HCT116 (cell line): ENCODE measurements around the gene BMP2K. TPM values are rescaled to one million over a fixed set of nuclear protein-coding genes. Genes with fewer than 3 reads are reported as not detected.

Source experiments
- ATAC-seq: fragments of 200-7000 bp; cut with Tn5 transposase; 2 replicates; pipeline ENCODE4 v1.9.1; 2020; ENCODE audit warnings: mild to moderate bottlenecking, moderate library complexity
- BruUV-seq: library from RNA; stranded (reverse); fragments of 400-500 nt; replicated peaks from 2 replicates; lab custom pipeline; 2021; lab: Mats Ljungman, UMichigan
- CTCF ChIA-PET: fragments of 300-600 bp; sonication (Branson Sonifier 250); formaldehyde crosslinking; loops from one replicate; lab custom pipeline; 2021; ENCODE audit warnings: antibody characterized with exemption; lab: Charles Lee
- POLR2A ChIA-PET: fragments of 300-600, 350-600 bp; sonication (Branson Sonifier 250); formaldehyde crosslinking; loops from one replicate; lab custom pipeline; 2021; ENCODE audit warnings: antibody characterized with exemption; lab: Charles Lee
- RAD21 ChIA-PET, 2 experiments: fragments of 300-600 bp; sonication (Branson Sonifier 250); formaldehyde crosslinking; loops; one replicate each; lab custom pipeline; 2023; ENCODE audit warnings: low total read pairs in 2 of 2; ENCODE audit not compliant: uncharacterized antibody in 2 of 2, unreplicated experiment in 2 of 2, low non-redundant PET in 1 of 2; lab: Charles Lee
- DNase-seq: peaks from one replicate; pipeline ENCODE4 v3.0.0-alpha.2; 2010; ENCODE audit warnings: low read depth, low spot score
- H2AFZ ChIP-seq: fragments of 200-600 bp; shearing (Covaris generic), sonication (generic); 2 replicates; pipeline ENCODE4 v1.6.1; 2017; ENCODE audit warnings: low read depth, mixed run types, mixed read lengths, antibody characterized with exemption, low read length; ENCODE audit not compliant: poor library complexity, severe bottlenecking
- H3K27ac ChIP-seq: 2 replicates; pipeline ENCODE4 v1.5.1; 2012; ENCODE audit warnings: low read depth, low read length
- H3K27me3 ChIP-seq: fragments of 200-600 bp; sonication (generic); 2 replicates; pipeline ENCODE4 v1.6.1; 2016; ENCODE audit warnings: mixed run types, low read length, mixed read lengths; ENCODE audit not compliant: insufficient read depth
- H3K36me3 ChIP-seq, 2 experiments: fragments of 200-500 bp in 1 of 2; fragments of 200-600 bp in 1 of 2; sonication (Bioruptor generic) in 1 of 2; sonication (generic) in 1 of 2; 2 replicates each; pipeline versions ENCODE4 v1.5.1 to v1.6.1; 2014 to 2016; ENCODE audit warnings: low read length in 2 of 2, inconsistent platforms in 1 of 2, mixed read lengths in 1 of 2, mixed run types in 1 of 2; ENCODE audit not compliant: insufficient read depth in 2 of 2, control insufficient read depth in 1 of 2
- H3K4me1 ChIP-seq, 2 experiments: fragments of 200-600 bp in 1 of 2; sonication (generic) in 1 of 2; 2 replicates each; pipeline versions ENCODE4 v1.5.1 to v1.6.1; 2012 to 2017; ENCODE audit warnings: low read length in 2 of 2, inconsistent platforms in 1 of 2, mild to moderate bottlenecking in 1 of 2, mixed read lengths in 1 of 2, mixed run types in 1 of 2, moderate library complexity in 1 of 2; ENCODE audit not compliant: insufficient read depth in 2 of 2, control insufficient read depth in 1 of 2
- H3K4me2 ChIP-seq: fragments of 200-600 bp; sonication (generic); 2 replicates; pipeline ENCODE4 v1.6.1; 2017; ENCODE audit warnings: mixed run types, low read length, mixed read lengths
- H3K4me3 ChIP-seq, 2 experiments: fragments of 200-600 bp in 1 of 2; sonication (generic) in 1 of 2; replicated peaks in 1 of 2; 2 replicates each; pipeline ENCODE4 v1.5.1; 2011 to 2016; ENCODE audit warnings: low read length in 2 of 2, control low read depth in 1 of 2, low read depth in 1 of 2, mild to moderate bottlenecking in 1 of 2, mixed read lengths in 1 of 2, mixed run types in 1 of 2
- H3K79me2 ChIP-seq: fragments of 200-600 bp; sonication (generic); 2 replicates; pipeline ENCODE4 v1.6.1; 2017; ENCODE audit warnings: mild to moderate bottlenecking, mixed run types, low read length, moderate library complexity, mixed read lengths; ENCODE audit not compliant: insufficient read depth
- H3K9ac ChIP-seq: fragments of 200-600 bp; sonication (generic); 2 replicates; pipeline ENCODE4 v1.6.1; 2016; ENCODE audit warnings: low read length, mixed read lengths
- H3K9me2 ChIP-seq: fragments of 200-600 bp; sonication (generic), shearing (Covaris generic); 2 replicates; pipeline ENCODE4 v1.6.1; 2017; ENCODE audit warnings: mixed run types, mild to moderate bottlenecking, moderate library complexity; ENCODE audit not compliant: insufficient read depth
- H3K9me3 ChIP-seq, 2 experiments: fragments of 200-500 bp in 1 of 2; fragments of 200-600 bp in 1 of 2; sonication (Bioruptor generic) in 1 of 2; sonication (generic) in 1 of 2; 2 replicates each; pipeline ENCODE4 v1.6.1; 2014 to 2017; ENCODE audit warnings: low read length in 2 of 2, mixed read lengths in 2 of 2, inconsistent platforms in 1 of 2, low read depth in 1 of 2, mild to moderate bottlenecking in 1 of 2, mixed run types in 1 of 2, moderate library complexity in 1 of 2; ENCODE audit not compliant: control insufficient read depth in 1 of 2, insufficient read depth in 1 of 2
- H4K20me1 ChIP-seq: fragments of 200-600 bp; sonication (generic), shearing (Covaris generic); 2 replicates; pipeline ENCODE4 v1.6.1; 2017; ENCODE audit warnings: mixed run types, mild to moderate bottlenecking, moderate library complexity; ENCODE audit not compliant: insufficient read depth
- CTCF ChIP-seq, 3 experiments: fragments of 200-600 bp in 1 of 3; sonication (generic) in 1 of 3; IDR thresholded peaks in 2 of 3; conservative IDR thresholded peaks in 1 of 3; 2 replicates each; pipeline ENCODE4 v1.5.1; 2012 to 2017; ENCODE audit warnings: low read depth in 2 of 3, low read length in 2 of 3, antibody characterized with exemption in 1 of 3, borderline replicate concordance in 1 of 3, control low read depth in 1 of 3, mild to moderate bottlenecking in 1 of 3, mixed read lengths in 1 of 3, mixed run types in 1 of 3, moderate library complexity in 1 of 3; ENCODE audit not compliant: insufficient read depth in 1 of 3
- ELF1 ChIP-seq: IDR thresholded peaks from 2 replicates; pipeline ENCODE4 v1.6.1; 2012; ENCODE audit warnings: low read depth, borderline replicate concordance
- EZH2phosphoT487 ChIP-seq: fragments of 200-600 bp; IDR thresholded peaks from 2 replicates; pipeline ENCODE4 v1.6.1; 2018; ENCODE audit warnings: antibody characterized with exemption, borderline replicate concordance
- JUND ChIP-seq: IDR thresholded peaks from 2 replicates; pipeline ENCODE4 v1.6.1; 2012
- POLR2A ChIP-seq: IDR thresholded peaks from 2 replicates; pipeline ENCODE4 v1.7.0; 2011; ENCODE audit warnings: borderline replicate concordance; ENCODE audit not compliant: insufficient read depth, insufficient read length; ENCODE audit errors: extremely low read depth
- POLR2AphosphoS5 ChIP-seq: IDR thresholded peaks from 2 replicates; pipeline ENCODE4 v1.6.1; 2011; ENCODE audit warnings: mild to moderate bottlenecking, low read depth, low read length, moderate library complexity
- SRF ChIP-seq: IDR thresholded peaks from 2 replicates; pipeline ENCODE4 v1.6.1; 2012; ENCODE audit warnings: low read depth
- TCF7L2 ChIP-seq: IDR thresholded peaks from 2 replicates; pipeline ENCODE4 v1.7.0; 2011; ENCODE audit warnings: borderline replicate concordance, inconsistent platforms; ENCODE audit not compliant: insufficient read depth, insufficient read length; ENCODE audit errors: extremely low read depth
- ZFX ChIP-seq: fragments of 450-650 bp; IDR thresholded peaks from 2 replicates; pipeline ENCODE4 v1.6.1; 2017
- ZNF274 ChIP-seq: fragments of 200-500 bp; sonication (Bioruptor generic); IDR thresholded peaks from 2 replicates; pipeline ENCODE4 v1.6.1; 2014; ENCODE audit warnings: mild to moderate bottlenecking, low read depth, low read length, inconsistent platforms
- intact Hi-C: fragments of 100-400 bp; cut with micrococcal nuclease; formaldehyde crosslinking; loops from 2 replicates; pipeline ENCODE4 v1.10.0; 2022
- total RNA-seq: library from RNA; stranded (reverse); gene quantifications from one replicate; pipeline ENCODE4 v1.2.1, GENCODE V29; 2021; ENCODE audit not compliant: unreplicated experiment
- TF ChIP-seq, protein P1 (sequence below): IDR thresholded peaks from 2 replicates; pipeline ENCODE4 v1.6.1; 2011; ENCODE audit warnings: mild to moderate bottlenecking, low read length, moderate library complexity; ENCODE audit not compliant: insufficient replicate concordance; ENCODE audit errors: extremely low read depth
- TF ChIP-seq, protein P2 (sequence below): IDR thresholded peaks from 2 replicates; pipeline ENCODE4 v1.6.1; 2012

BMP2K gene
- total RNA-seq, 1 experiment from 2014 or later, result 27.7 TPM

DNA sequence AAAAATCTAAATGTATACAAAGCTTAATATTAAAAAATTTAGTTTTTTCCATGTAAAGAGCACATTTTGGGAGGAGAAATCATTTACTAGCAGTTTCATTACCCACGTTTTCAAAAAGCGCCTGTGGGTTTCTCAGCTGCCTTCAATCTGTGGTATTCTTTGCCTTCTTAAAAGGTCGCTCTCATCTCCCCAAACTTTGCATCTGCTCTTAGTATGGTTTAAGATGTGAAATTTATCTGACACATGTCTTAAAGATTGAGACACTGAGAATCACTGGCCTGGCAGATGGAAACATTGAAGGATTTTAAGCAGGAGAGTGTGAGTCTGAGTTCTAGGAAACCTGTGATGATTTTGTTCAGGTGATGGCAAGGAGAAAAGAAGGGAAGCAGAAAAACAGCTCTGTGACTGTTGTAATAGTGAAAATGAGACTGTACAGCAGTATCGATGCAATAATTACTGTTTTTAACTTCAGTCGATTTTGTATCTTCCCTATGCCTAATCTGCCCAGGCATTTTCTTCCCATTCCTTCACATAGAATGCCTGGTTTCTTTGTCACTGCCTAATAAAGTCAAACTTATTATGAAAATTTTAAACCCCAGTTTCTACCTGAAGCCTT lies 87.2 kb downstream of the BMP2K start:
- intact Hi-C loops, result loop anchor here (5.0 to 10.0 kb wide), 3 partner anchors 219 to 906 kb away; no protein-coding TSS in a partner anchor
- Histone ChIP-seq H3K27me3 (no peaks in the 10 kb centered on the region), H2AFZ (no peak overlapping the region), H3K9ac (no peak overlapping the region), H3K9me3 (no peaks in the 10 kb centered on the region), H3K27ac (no peak overlapping the region), H3K4me1 (no peaks in the 10 kb centered on the region), H3K9me2 (no peaks in the 10 kb centered on the region), H3K36me3 (no peaks in the 10 kb centered on the region), H3K4me3 (no peak overlapping the region), H3K4me2 (no peak overlapping the region), H3K79me2 (no peaks in the 10 kb centered on the region), H4K20me1 (no peaks in the 10 kb centered on the region)
- CTCF ChIA-PET, result interaction anchor here (0.8 to 1.2 kb wide), 7 partner anchors 10 to 804 kb away, joined by 3 to 5 read pairs (median 4); no protein-coding TSS in a partner anchor
- POLR2A ChIA-PET, result no interaction called here
- ATAC-seq (no peak), DNase-seq (no peak)
- RAD21 ChIA-PET, result no interaction called here
- BruUV-seq, result no TSS peak
- TF ChIP-seq, protein P1, sequence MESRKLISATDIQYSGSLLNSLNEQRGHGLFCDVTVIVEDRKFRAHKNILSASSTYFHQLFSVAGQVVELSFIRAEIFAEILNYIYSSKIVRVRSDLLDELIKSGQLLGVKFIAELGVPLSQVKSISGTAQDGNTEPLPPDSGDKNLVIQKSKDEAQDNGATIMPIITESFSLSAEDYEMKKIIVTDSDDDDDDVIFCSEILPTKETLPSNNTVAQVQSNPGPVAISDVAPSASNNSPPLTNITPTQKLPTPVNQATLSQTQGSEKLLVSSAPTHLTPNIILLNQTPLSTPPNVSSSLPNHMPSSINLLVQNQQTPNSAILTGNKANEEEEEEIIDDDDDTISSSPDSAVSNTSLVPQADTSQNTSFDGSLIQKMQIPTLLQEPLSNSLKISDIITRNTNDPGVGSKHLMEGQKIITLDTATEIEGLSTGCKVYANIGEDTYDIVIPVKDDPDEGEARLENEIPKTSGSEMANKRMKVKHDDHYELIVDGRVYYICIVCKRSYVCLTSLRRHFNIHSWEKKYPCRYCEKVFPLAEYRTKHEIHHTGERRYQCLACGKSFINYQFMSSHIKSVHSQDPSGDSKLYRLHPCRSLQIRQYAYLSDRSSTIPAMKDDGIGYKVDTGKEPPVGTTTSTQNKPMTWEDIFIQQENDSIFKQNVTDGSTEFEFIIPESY, result no peak
- TF ChIP-seq ZFX (no peak), POLR2AphosphoS5 (no peak), EZH2phosphoT487 (no peak), ELF1 (no peak), SRF (no peak), CTCF (IDR thresholded peaks at IDR 0.05 in 2 of 3, conservative IDR thresholded peaks at IDR 0.05 in 1 of 3; ENCODE audit: borderline replicate concordance in 1 of 3, insufficient read depth in 1 of 3, low read depth in 2 of 3, low read length in 2 of 3) (no peak), POLR2A (no peak), TCF7L2 (no peak), ZNF274 (no peak), JUND (no peak)
- TF ChIP-seq, protein P2, sequence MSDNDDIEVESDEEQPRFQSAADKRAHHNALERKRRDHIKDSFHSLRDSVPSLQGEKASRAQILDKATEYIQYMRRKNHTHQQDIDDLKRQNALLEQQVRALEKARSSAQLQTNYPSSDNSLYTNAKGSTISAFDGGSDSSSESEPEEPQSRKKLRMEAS, result no peak
